HG02588 (cell line): ENCODE data around the gene IL1R2.
"Not testable (repeated sequence)": the region's sequence is repeated elsewhere in the genome, so short reads cannot be mapped to it uniquely, and the experiment has no call there.

Experiments used
- ATAC-seq: cut with Tn5 transposase; IDR thresholded peaks from one replicate; pipeline ENCODE4 v1.9.1; 2021; ENCODE audit warnings: mild to moderate bottlenecking, moderate library complexity; ENCODE audit not compliant: unreplicated experiment

IL1R2 gene

DNA sequence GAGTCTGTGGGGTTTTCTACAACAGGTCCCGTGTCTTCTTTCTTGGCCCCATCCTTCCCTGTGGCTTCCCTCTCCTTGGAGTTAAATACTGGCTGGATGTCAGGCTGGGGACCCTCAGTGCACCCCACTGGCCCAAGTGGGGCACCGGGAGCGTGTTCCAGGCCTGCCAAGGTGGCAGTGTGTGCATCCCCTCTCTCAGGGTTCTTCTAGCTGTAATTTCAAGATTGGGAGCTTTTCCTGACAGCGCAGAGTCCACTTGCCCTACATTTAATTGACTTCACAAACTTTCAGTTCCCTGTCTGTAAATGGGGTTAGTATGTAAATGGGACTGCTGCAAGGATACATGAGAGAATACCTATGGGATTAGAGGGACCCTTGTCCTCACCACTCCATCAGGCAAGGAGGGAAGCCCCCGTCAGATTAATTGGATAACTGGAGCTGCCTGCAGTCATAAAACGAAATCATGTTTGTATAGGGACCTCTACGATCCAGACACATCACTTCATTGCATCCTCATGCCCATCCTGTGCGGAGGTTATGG lies 66.6 kb downstream of the IL1R2 start:
- ATAC-seq: no peak

DNA sequence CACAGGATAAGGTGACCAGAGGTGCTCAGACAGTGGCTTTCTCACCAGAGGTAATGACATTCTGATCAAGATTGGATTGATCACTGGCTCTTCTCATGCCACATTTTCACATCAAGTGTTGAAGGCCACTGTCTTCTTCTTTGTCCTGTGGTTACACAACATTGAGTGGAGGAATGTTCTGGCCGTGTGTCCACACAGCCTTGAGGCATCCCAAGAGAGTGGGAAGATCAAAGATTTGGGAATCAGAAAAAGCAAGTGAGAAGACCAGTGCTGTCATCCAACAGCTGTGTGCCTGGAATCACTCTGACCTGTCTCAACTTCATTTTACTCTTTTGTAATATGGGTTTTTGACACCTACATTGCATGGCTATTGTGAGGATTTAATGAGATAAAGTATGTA lies 67.4 kb downstream of the IL1R2 start:
- ATAC-seq: no peak

DNA sequence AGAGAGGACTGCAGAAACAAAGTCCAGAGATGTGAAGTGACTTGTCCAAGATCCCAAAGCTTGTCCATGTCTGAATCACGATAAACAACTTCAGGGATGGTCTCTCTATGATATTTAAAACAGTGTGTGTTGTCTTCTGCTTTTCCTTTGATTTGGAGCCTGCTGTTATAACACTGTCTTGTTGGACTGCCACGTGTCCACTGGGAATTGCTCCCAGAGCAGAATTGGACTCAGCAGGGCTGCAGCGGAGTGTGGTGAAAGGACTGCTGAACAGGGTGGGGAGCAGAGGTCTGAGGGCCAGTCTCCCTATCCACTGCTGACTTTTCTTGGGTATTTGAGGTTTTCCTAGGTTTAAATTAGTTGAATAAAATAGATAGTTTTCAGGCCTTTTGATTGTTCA lies 68.3 kb downstream of the IL1R2 start:
- no peak for ATAC-seq

DNA sequence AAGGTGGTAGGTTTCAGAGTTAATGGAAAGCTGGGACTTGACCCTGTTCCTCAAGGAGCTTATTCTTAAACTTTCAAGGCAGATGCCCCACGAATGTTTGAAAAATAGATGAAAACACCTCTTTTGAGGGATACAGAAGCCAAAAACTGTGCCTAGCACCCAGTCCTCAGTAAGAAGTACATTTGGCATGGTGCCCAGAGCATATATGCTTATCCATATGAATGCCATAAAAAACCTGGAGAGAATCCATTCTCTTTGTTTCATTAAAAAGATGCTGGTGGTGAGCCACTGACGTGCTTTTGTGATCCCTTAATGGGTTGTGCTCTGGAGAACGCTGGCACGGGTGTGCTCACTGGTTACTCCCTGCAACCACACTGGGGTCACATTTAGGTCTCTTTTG lies 69.0 kb downstream of the IL1R2 start:
- ATAC-seq: no peak

DNA sequence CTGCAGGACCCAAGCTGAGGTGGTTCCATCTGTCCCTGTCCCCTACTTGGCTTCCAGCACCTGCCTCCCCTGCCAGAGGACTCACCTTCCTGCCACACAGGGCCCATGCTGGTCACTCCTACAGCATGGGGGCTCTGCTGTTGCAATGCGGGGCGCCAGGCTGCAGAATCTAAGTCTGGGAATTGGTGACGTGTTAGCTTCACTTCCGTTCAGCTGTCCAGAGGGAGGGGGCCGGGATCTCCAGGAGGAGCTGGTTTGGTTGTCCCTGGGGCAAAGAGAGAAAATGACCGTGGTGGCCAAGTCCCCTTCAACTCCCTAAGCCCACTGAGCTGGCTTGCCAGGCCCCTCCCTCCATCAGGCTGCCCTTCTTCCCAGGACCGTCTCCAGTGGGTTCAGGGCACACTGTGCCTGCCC lies 69.5 kb downstream of the IL1R2 start:
- ATAC-seq: no peak

DNA sequence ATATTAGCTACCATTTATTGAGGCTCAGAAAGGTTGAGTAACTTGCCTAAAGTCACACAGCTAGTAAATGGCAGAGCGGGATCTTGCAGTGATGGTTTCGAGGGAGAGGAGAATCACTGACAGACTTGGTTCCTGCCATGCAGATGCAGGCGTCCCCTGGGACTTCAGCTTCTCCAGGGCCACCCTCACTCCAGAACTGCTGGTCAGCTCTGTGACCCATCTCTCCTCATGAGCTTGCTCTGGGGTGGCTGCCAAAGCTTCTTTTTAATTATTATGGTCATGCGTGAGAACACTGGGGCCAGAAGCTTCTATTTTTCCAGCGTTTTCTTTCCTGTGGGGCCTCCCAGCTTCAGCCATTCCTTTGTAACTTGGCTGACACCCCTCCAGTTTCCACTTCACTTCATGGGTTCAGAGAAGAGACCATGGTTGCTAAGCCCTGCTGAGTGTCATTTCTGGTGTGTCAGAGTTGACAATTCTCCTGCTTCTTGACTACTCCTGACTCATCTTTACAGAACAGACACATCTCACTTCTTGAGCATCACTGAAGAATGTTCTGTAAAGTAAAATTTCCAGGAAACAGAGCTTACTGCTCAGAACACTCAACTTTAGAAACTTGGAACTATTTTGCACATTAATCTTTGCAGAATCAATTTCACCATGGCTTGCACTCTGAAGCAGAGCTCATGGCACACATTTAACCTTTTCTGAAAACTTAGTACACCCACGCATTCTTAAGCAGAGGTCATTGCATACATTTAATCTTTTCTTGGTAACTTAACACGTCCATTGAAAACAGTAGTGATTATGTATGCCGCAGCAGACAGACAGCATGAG lies 70.4 kb downstream of the IL1R2 start:
- no peak for ATAC-seq

DNA sequence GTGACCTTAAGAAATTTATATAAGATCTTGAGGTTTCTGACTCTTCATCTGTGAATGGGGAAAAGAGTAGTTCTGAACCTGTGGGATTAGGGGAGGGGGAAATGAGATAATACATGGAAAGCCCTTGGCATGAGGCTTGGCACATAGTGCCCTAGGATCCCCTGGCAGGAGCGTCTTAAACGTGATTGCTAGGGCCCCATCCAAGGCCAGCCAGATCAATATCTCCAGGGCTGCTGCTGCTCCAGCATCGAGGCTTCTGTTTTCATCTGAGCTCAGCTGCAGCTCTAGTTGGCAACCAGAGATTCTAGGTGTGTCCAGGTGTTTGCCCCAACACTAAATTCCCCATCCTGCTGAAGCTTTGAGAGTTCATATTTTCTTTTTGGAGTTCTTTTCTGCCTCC lies 71.0 kb downstream of the IL1R2 start:
- ATAC-seq: no peak

DNA sequence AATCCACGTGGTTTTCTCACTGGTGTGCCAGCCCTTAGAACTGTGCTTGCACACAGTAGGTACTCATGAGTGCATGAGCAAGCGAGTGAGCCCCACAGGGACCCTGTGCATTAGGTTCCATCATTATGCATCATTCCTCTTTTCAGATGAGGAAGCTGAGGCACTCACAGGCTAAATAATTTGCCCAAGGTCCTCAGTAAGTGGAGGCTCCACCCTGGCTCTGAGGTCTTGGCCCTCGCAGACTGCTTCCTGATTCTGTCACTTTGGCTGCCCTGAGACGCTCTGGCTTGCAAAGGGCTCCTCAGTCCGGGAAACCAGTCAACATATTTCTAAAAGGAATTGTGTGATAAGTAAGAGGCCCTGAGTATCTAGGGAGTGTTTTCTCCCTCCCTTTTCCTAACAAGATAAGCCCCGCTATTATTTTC lies 71.7 kb downstream of the IL1R2 start:
- no peak for ATAC-seq

DNA sequence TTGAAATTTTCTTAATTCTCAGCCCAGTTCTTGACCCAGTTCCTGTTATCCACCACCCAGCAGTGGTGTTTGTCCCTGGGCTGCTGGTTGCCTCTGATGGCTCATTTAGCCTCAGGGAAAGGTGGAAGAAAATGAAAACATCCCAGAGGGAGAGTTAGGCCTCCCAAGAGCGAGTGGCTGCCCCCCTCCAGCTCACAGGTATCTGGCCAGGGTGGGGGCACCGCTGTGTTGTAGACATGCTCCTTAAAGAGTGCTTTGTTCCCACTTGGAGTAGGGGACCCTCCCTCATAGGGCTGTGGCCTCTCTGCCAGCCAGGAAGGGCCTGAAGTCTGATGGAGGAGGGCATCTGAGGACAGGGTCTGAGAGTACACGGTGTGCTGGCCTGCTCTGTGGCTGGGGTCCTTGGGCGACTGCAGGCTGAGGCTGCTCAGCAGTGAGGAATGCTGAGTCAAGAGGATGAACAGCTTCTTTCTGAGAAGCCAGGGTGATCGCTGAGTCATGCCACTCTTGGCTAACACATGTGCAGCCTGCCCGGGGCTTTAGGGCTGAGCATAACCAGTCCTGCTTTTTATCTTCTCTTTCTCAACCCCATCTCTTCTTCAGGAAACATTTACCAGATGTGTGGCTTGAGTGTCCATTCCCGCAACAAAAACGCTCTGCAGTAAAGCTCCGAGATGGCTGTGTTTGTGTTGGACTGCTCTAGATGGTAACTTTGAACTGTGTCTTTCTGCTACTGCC lies 72.3 kb downstream of the IL1R2 start:
- ATAC-seq: no peak

DNA sequence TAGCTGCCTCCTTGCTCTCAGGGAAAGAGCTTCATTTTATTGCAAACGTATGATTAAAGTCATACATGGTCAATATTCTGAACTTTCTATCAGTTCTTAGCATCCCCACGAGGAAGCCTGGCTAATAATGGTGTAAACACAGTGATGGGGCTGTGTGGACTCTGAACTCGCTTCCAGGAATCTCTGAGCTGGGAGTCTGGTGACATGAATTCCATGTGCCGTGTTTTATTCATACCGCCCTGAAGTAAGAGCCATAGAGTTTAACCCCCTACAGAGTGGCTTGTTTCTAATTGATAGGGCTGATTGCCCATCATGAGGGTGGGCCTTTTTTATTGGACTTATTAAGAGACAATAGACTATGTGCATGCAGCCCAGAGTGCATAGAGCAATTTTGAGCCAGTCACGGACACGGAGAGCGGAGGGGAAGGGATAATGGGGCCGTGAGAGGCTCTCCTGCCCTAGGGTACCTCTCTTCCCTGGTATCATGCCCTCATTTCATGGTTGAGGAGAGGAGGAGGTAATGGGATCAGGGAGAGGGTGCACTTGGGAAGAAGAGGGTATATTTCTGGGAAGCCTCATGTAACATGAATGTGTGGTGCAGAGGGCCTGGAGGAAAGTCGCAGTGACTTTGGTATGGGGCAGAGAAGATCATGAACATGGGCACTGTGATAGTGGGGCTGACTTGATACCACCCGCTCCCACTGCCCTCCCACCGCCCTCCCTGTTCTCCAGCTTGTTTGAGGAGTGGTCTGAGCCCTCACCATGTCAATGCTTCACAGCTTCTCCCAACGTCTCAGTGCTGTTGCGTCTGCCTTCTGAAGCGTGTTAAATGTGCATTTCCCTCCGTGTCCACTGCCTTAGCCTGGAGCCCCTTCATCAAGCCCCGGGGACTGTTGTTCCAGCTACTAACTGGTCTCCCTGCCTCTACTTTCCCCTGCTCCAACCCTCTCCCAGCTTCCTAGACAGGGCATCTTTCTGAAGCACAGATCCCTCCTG lies 73.2 kb downstream of the IL1R2 start:
- ATAC-seq: no peak

DNA sequence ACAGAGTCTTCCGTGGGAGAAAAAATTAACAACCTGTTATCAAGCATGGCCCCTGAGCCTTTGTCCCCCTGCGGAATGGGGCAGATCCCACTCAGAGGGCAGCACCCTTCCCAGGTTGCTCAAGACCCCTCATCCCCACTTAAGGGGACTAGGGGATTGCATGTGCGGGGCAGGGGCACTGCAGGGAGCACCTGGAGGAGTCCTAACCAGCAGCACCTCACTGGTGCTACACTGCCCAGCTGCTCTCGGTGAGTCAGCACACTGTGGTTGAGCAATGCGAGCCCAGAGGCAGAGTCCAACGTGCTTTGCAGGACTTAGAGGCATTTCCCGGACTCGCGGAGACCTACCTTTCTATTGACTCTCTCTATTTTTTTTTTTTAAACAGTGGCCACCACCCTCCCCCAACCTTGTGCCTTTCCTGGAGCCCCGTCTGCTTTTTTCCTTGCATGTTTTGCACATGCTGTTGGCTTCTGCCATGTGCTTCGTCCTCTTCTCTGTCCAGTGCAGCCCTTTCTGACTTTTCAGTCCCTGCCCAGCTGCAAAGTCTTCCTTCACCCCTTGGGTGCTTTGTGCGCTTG lies 74.0 kb downstream of the IL1R2 start:
- ATAC-seq: no peak

DNA sequence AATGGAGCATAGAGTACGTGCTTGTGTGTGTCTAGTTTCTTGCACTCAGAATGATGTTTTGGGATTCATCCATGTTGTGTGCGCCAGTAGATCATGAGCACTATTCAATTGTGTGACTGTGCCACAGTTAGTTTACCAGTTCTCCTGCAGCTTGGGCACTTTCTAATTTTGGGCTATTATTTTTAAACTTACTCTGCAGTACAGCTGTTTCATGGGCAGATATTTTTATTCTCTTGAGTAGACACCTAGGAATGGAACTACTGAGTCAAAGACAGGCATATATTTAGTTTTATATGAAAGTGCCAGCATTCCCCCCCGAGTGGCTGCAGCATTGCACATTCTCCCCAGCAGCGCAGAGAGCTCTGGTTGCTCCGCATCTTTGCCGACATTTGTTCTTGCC lies 74.8 kb downstream of the IL1R2 start:
- ATAC-seq: no peak

DNA sequence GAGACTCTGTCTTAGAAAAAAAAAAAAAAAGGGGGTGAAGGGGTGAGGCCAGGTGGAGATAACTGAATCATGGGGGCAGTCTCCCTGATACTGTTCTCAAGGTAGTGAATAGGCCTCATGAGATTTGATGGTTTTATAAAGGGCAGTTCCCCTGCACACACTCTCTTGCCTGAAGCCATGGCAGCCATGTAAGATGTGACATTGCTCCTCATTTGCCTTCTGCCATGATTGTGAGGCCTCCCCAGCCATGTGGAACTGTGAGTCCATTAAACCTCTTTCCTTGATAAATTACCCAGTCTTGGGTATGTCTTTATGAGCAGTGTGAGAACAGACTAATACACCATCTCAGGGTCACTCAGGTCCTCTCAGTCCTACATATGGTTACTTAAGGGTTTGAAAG lies 76.4 kb downstream of the IL1R2 start:
- ATAC-seq: not testable (repeated sequence)

DNA sequence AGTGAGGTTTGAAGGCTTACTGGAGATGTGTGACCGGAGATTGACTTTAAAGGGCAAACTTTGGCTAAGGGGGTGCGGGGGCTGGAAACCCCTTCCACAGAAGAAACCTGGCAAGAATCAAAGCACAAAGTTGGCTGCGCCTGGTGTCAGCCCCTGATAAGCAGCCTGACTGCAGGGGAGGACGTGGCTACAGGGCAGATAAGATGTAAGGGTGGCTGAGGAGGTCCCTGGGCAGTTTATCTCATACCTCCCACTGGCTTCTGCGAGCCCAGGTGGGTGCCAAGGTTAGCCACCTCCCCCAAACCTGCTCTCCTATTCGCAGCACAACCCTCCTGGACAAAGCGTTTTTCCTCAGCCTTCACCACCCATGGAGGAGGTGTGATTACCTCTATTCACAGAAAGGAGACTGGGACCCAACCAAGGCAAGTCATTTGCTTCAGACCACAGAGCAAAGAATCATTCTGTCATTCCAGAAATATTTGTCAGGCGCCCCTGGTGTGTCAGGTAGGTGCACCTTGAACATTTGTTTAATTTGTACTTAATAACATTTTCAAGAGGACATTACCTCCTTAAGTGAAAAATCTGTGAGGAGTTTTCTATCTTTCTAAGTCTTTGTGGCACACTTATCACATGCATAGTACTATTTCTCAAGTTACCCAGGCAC lies 77.7 kb downstream of the IL1R2 start:
- no peak for ATAC-seq

DNA sequence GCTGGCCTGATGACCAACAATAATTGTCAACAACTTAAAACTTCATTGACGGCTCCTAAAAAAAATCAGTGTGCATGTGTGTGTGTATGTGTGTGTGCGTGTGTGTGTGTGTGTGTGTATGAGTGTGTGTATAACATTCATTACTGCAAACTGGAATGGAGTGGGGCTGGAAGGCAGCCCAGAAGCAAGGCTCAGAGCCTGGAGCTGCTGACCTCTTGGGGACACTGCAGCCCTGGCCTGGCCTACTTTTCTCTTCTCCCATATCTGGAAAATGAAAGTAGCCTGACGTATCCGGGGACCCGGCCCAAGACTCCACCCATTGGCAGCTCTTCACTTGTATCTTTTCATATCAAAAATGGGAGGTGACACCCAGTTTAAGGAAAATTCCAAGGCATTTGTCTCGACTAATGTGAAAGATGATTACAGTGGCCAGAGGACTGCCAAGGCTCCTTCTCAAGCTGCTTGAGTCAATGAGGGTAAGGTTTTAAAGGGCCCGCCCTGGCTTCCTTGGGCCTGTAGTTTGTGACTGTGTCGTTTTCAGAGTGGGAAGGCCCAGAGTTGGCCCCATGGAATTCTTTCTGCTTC lies 78.4 kb downstream of the IL1R2 start:
- ATAC-seq: no peak

DNA sequence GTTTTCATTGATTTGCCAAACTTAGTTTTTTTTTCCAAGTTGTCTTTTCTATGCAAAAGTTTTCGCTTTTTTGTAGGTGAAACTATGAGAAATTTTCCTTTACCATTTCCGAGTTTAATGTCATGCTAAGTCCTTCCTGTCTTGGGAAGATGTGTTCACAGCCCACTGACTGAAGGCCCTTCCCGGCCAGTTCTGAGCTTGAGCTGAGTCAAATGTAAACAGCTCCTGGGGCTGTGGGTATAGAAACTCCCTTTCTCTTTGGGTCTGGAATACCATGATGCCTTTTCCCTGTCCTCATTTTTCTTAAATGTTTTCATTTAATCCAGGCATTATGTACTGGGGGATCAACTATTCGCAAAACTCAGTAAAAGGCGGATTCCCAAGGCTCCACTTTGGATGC lies 81.0 kb downstream of the IL1R2 start:
- ATAC-seq: no peak

DNA sequence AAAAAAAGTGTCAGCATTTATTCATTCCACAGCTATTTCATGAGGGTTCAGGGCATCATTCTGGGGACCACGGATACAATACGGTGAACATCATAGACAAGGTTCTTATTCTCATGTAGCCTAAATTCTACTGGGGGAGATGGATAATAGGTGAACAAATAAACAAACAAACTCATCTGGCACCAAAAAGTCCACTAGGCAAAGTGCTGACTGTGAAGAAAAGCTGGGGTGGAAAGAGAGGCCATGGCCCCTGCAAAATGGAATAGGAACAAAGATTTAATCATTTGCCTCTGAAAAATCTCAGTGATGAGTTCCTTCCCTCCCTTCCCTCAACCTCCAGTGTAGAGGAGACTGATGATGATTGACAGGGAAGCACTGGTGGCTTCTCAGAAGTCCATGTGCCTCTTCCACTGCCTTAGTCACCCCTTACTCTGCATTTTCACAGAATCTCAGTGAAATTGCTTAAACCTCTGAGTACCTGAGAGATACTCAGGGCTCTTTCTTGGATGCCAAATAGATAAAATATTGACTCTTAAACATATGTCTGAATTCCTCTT lies 81.5 kb downstream of the IL1R2 start:
- ATAC-seq: no peak

DNA sequence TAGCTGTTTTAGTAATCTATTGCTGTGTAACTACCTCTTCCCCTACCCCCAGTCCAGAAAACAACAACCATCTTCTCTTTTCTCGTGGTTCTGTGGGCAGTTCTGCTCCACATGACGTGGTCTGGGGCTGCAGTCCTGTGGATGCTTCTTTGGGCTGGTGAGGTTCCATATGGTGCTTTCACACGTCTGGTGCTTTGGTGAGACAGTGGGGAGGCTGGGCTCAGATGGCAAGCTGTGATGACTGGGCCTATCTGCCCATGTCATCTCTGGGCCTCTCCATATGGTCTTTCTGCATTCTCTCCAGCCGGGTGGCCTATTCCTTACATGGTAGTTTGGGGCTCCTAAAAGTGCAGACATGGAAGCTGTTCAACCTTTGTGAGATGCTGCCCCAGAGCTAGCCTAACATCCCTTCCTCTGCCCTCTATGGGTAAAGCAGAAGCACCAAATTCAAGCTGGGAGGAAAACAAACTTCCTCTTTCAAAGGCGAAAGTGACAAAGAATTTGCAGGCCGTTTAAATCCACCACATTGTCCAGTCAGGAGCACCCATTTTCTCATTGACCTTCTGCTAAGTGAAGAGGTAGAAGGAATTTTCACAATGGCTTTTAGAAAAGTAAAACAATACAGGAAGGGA lies 82.5 kb downstream of the IL1R2 start:
- no peak for ATAC-seq

DNA sequence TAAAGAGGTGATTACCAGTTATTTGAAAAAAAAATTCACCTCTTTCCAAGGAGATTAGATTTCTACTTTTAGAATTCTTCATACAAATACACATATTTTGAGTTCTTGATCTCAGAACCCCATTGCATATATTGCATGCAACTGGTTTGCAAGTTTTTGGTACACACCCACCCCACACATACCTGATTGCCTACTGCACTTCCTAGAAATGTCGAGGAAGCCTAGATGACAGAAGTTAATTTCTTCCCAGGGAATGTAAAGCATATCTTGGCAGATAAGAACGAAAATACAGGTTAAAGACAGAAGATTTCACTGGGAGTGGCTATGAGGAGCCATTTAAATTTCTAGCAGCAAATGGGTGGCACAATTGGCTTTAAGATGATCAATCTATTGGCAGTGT lies 83.7 kb downstream of the IL1R2 start:
- ATAC-seq: no peak
